Mesenchymal stem cell (in vitro differentiated cells and primary cell): ENCODE data around the gene AARSD1.
A peak's percentile ranks its signal among the peaks of the same experiment; 100 is the strongest.

Experiments
- DNase-seq: peaks from one replicate; pipeline ENCODE4 v3.0.0-alpha.2; 2013
- H2AFZ ChIP-seq: one replicate; pipeline ENCODE4 v1.6.1; 2013; ENCODE audit warnings: low read depth, mild to moderate bottlenecking, control low read depth, inconsistent platforms, low read length, moderate library complexity
- H2AK5ac ChIP-seq: 2 replicates; pipeline ENCODE4 v1.6.1; 2013; ENCODE audit warnings: low read length, moderate library complexity, mild to moderate bottlenecking, inconsistent platforms; ENCODE audit not compliant: severe bottlenecking
- H2BK120ac ChIP-seq: one replicate; pipeline ENCODE4 v1.6.1; 2013; ENCODE audit warnings: low read depth, mild to moderate bottlenecking, inconsistent platforms, low read length, moderate library complexity
- H2BK12ac ChIP-seq, 2 experiments: one replicate each; pipeline ENCODE4 v1.6.1; 2013; ENCODE audit warnings: inconsistent platforms in 2 of 2, low read length in 2 of 2, mild to moderate bottlenecking in 2 of 2, moderate library complexity in 2 of 2, control low read depth in 1 of 2
- H2BK15ac ChIP-seq: one replicate; pipeline ENCODE4 v1.6.1; 2013; ENCODE audit warnings: mild to moderate bottlenecking, low read depth, inconsistent platforms; ENCODE audit not compliant: poor library complexity, severe bottlenecking
- H2BK5ac ChIP-seq: 2 replicates; pipeline ENCODE4 v1.6.1; 2013; ENCODE audit warnings: low read depth, mild to moderate bottlenecking, low read length, control low read depth, inconsistent platforms; ENCODE audit not compliant: poor library complexity, severe bottlenecking
- H3K14ac ChIP-seq, 2 experiments: one replicate each; pipeline ENCODE4 v1.6.1; 2013; ENCODE audit warnings: inconsistent platforms in 2 of 2, low read length in 2 of 2, control low read depth in 1 of 2, mild to moderate bottlenecking in 1 of 2, moderate library complexity in 1 of 2
- H3K18ac ChIP-seq, 2 experiments: one replicate each; pipeline ENCODE4 v1.6.1; 2013; ENCODE audit warnings: inconsistent platforms in 2 of 2, low read length in 2 of 2, control low read depth in 1 of 2, low read depth in 1 of 2, mild to moderate bottlenecking in 1 of 2
- H3K23ac ChIP-seq, 2 experiments: one replicate each; pipeline ENCODE4 v1.6.1; 2013; ENCODE audit warnings: inconsistent platforms in 2 of 2, low read length in 2 of 2, mild to moderate bottlenecking in 2 of 2, moderate library complexity in 2 of 2, control low read depth in 1 of 2
- H3K27ac ChIP-seq: 2 replicates; pipeline ENCODE4 v1.5.1; 2013; ENCODE audit warnings: mild to moderate bottlenecking, moderate library complexity, low read length, control low read depth, inconsistent platforms; ENCODE audit not compliant: poor library complexity, severe bottlenecking
- H3K27me3 ChIP-seq, 2 experiments: 2 replicates each; pipeline versions ENCODE4 v1.6.1 to v1.7.0; 2013; ENCODE audit warnings: low read length in 2 of 2, mild to moderate bottlenecking in 2 of 2, moderate library complexity in 2 of 2, control low read depth in 1 of 2, inconsistent platforms in 1 of 2; ENCODE audit not compliant: control insufficient read depth in 1 of 2, insufficient read depth in 1 of 2
- H3K36me3 ChIP-seq, 2 experiments: 2 replicates each; pipeline versions ENCODE4 v1.6.1 to v1.7.0; 2013; ENCODE audit warnings: low read length in 2 of 2, control low read depth in 1 of 2, inconsistent platforms in 1 of 2, low read depth in 1 of 2, mild to moderate bottlenecking in 1 of 2; ENCODE audit not compliant: insufficient read depth in 2 of 2, control insufficient read depth in 1 of 2
- H3K4ac ChIP-seq, 2 experiments: one replicate each; pipeline ENCODE4 v1.6.1; 2013; ENCODE audit warnings: inconsistent platforms in 2 of 2, low read length in 2 of 2, mild to moderate bottlenecking in 2 of 2, moderate library complexity in 2 of 2, control low read depth in 1 of 2, low read depth in 1 of 2
- H3K4me1 ChIP-seq: 2 replicates; pipeline ENCODE4 v1.6.1; 2013; ENCODE audit warnings: low read depth, low read length, control low read depth; ENCODE audit not compliant: control insufficient read depth, insufficient read depth
- H3K4me2 ChIP-seq: 2 replicates; pipeline ENCODE4 v1.6.1; 2013; ENCODE audit warnings: low read length, mild to moderate bottlenecking, inconsistent platforms; ENCODE audit not compliant: poor library complexity, severe bottlenecking
- H3K4me3 ChIP-seq, 2 experiments: 2 replicates each; pipeline versions ENCODE4 v1.5.1 to v1.7.0; 2013; ENCODE audit warnings: low read length in 2 of 2, mild to moderate bottlenecking in 2 of 2, control low read depth in 1 of 2, low read depth in 1 of 2; ENCODE audit not compliant: insufficient read depth in 1 of 2
- H3K79me1 ChIP-seq: replicated peaks from 2 replicates; pipeline ENCODE4 v1.6.1; 2013; ENCODE audit warnings: mild to moderate bottlenecking, control low read depth, low read length, inconsistent platforms; ENCODE audit not compliant: poor library complexity, severe bottlenecking
- H3K9ac ChIP-seq: 2 replicates; pipeline ENCODE4 v1.7.0; 2013; ENCODE audit warnings: mild to moderate bottlenecking, low read length, moderate library complexity
- H3K9me3 ChIP-seq: 2 replicates; pipeline ENCODE4 v1.7.0; 2013; ENCODE audit warnings: mild to moderate bottlenecking, low read length; ENCODE audit not compliant: control insufficient read depth
- H4K8ac ChIP-seq: one replicate; pipeline ENCODE4 v1.6.1; 2013; ENCODE audit warnings: inconsistent platforms, mild to moderate bottlenecking, low read length, moderate library complexity
- H4K91ac ChIP-seq: one replicate; pipeline ENCODE4 v1.6.1; 2013; ENCODE audit warnings: mild to moderate bottlenecking, low read length, inconsistent platforms
- WGBS: methylation state at CpG from one replicate; pipeline ENCODE4 v1.1.7; 2013; ENCODE audit warnings: mixed read lengths; 5-methylcytosine and 5-hydroxymethylcytosine counted together

The AARSD1 gene

DNA sequence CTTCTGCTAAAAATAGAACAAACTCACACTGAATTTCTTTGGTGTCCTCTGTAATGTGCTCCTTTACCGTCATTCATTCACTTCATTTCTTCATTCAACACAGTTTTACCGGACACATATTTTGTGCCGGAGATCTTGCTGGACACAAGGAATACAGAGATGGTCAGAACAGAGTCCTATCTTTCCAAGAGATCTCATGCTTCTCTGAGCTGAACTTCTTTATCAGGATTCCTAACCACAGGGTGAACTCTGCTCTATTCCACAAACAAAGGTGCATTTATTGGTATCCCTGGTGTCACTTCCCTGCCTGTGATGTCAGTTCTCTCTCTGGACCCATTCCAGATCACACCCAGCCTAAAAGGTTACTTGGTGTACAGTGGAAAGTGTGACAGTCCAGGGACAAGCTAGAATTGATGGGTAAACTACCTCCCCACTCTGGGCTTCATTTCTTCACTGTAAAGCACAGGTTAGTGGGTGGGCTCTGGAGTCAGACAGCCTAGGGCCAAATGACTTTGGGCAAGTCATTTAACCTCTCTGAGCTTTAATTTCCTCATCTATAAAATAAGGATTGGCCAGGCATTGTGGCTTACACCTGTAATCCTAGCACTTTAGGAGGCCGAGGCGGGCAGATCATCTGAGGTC lies 46.5 kb upstream of the AARSD1 start:
- Histone ChIP-seq H3K36me3 (peaks cover 35 to 50% of the 10 kb centered on the region in 2 experiments), H3K9ac (peak overlapping the region; percentile 26), H2AFZ (no peak overlapping the region), H3K27me3 (no peaks in the 10 kb centered on the region), H3K4me3 (no peak overlapping the region), H2BK120ac (no peak overlapping the region), H3K4me1 (peaks cover 7% of the 10 kb centered on the region), H2AK5ac (no peak overlapping the region), H3K23ac (no peak overlapping the region), H3K27ac (no peak overlapping the region), H3K4ac (no peak overlapping the region), H4K8ac (no peak overlapping the region), H3K9me3 (no peaks in the 10 kb centered on the region), H3K4me2 (no peak overlapping the region), H3K14ac (no peak overlapping the region), H2BK12ac (no peak overlapping the region), H3K79me1 (peaks cover 14% of the 10 kb centered on the region), H2BK15ac (no peak overlapping the region), H3K18ac (no peak overlapping the region), H2BK5ac (no peak overlapping the region), H4K91ac (no peak overlapping the region)
- no peak for DNase-seq
- 95% methylated on average over 5 of the region's 5 CpGs for WGBS

DNA sequence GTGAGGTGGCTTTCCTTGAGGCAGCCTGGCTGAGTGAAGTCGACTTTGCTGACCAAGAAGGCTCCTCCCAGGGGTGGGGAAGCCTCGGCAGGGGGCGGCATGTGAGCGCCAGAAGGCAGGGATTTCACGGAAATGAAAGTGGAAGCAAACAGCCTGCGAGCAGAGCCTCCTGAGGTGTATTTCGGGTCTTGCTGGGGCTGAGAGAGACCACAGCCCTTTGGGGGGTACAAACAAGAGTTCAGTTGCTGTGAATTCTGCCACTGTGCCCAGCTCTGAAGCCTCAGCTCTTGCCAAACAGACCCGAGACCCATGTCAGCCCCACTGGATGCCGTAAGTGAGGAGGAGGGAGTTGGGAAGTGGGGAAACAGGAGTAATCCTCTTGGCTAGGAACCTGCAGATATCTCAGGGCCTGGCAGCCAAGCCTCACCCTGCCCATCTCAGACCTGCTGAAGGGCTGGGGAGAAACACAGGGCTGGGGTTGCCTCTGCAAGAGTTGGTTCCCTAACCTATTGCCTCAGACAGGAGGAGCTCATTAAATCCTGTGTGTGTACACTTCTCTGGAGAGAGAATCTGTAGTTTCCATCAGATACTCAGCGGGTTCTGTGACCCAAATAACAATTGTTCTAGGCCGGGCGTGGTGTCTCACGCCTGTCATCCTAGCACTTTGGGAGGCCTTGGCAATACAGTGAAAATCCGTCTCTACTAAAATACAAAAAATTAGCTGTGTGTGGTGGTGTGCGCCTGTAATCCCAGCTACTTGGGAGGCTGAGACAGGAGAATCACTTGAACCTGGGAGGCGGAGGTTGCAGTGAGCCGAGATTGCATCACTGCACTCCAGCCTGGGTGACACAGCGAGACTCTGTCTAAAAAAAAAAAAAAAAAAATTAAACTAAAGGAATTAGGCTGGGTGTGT lies 42.6 kb upstream of the AARSD1 start, which contains the start of gene IFI35:
Gene IFI35 (plus strand): TSS at position 146 of the 913 bp plus-strand sequence. CDS start 164 bp downstream, at position 310.
- H3K18ac ChIP-seq: peak within 1 kb of the TSS; percentile 79 to 88
- H3K27me3 ChIP-seq: no peaks in the 10 kb centered on the region
- H2AFZ ChIP-seq: peak within 1 kb of the TSS; percentile 46
- peak within 1 kb of the TSS; percentile 98 for H3K9ac ChIP-seq
- WGBS: 49% methylated on average over 16 of the region's 18 CpGs
- H2BK12ac ChIP-seq: peak within 1 kb of the TSS in 1 of 2 experiments; percentile 26
- DNase-seq: peak; percentile 91
- peaks cover 3% of the 10 kb centered on the region for H3K79me1 ChIP-seq
- H3K4ac ChIP-seq: peak within 1 kb of the TSS; percentile 20 to 30
- no peak within 1 kb of the TSS for H2BK120ac ChIP-seq
- H3K14ac ChIP-seq: peak within 1 kb of the TSS in 1 of 2 experiments; percentile 23
- H3K4me3 ChIP-seq: peak within 1 kb of the TSS; percentile 60 to 96
- H3K9me3 ChIP-seq: no peaks in the 10 kb centered on the region
- H2AK5ac ChIP-seq: peak within 1 kb of the TSS; percentile 9
- H3K4me1 ChIP-seq: peaks cover 6% of the 10 kb centered on the region
- H3K23ac ChIP-seq: peak within 1 kb of the TSS in 1 of 2 experiments; percentile 48
- no peak within 1 kb of the TSS for H2BK5ac ChIP-seq
- peak within 1 kb of the TSS; percentile 93 for H3K27ac ChIP-seq
- peaks cover 27 to 40% of the 10 kb centered on the region in 2 experiments for H3K36me3 ChIP-seq
- H4K8ac ChIP-seq: peak within 1 kb of the TSS; percentile 16
- H2BK15ac ChIP-seq: no peak within 1 kb of the TSS
- peak within 1 kb of the TSS; percentile 73 for H4K91ac ChIP-seq
- peak within 1 kb of the TSS; percentile 85 for H3K4me2 ChIP-seq

GRCh38 chr17:43003542-43004172 lies 39.4 kb upstream of the AARSD1 start:
- H3K79me1 ChIP-seq: no peaks in the 10 kb centered on the region
- H2BK12ac ChIP-seq: no peak overlapping the region
- H3K9me3 ChIP-seq: no peaks in the 10 kb centered on the region
- no peak overlapping the region for H2AFZ ChIP-seq
- H3K27me3 ChIP-seq: no peaks in the 10 kb centered on the region
- no peak overlapping the region for H4K8ac ChIP-seq
- 81% methylated on average over 5 of the region's 5 CpGs for WGBS
- no peak overlapping the region for H3K4ac ChIP-seq
- peaks cover 38 to 52% of the 10 kb centered on the region in 2 experiments for H3K36me3 ChIP-seq
- peak overlapping the region; percentile 47 for H3K9ac ChIP-seq
- H4K91ac ChIP-seq: no peak overlapping the region
- H2BK15ac ChIP-seq: no peak overlapping the region
- no peak overlapping the region for H3K23ac ChIP-seq
- H2BK5ac ChIP-seq: no peak overlapping the region
- H3K4me2 ChIP-seq: no peak overlapping the region
- H3K4me1 ChIP-seq: peaks cover 12% of the 10 kb centered on the region
- no peak overlapping the region for H3K27ac ChIP-seq
- no peak overlapping the region for H2BK120ac ChIP-seq
- H3K14ac ChIP-seq: no peak overlapping the region
- H3K18ac ChIP-seq: no peak overlapping the region
- H3K4me3 ChIP-seq: no peak overlapping the region
- no peak overlapping the region for H2AK5ac ChIP-seq
- DNase-seq: no peak
